IPS DF 19.7 (cell line): ENCODE measurements around the gene NRM.
"Not testable (repeated sequence)": the region's sequence is repeated elsewhere in the genome, so short reads cannot be mapped to it uniquely, and the experiment has no call there.

ENCODE experiments used
- DNase-seq: peaks from one replicate; pipeline ENCODE4 v3.0.0-alpha.2; 2013; ENCODE audit warnings: low read depth, low spot score

Gene NRM

DNA sequence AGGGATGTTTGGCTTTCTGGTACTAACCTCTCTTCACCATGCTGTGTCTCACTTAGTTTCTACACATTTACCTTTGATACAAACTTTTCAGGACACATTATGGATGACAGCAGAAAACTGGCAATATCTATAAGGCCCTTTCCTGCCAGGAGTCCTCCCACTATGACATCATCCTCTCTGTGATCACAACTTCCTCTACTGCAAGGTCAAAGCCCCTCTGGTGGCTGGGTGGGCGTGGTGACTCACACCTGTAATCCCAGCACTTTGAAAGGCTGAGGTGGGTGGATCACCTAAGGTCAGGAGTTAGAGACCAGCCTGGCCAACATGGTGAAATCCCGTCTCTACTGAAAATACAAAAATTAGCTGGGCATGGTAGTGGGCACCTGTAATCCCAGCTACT is 24.5 kb downstream of the NRM start:
- not testable (repeated sequence) for DNase-seq

DNA sequence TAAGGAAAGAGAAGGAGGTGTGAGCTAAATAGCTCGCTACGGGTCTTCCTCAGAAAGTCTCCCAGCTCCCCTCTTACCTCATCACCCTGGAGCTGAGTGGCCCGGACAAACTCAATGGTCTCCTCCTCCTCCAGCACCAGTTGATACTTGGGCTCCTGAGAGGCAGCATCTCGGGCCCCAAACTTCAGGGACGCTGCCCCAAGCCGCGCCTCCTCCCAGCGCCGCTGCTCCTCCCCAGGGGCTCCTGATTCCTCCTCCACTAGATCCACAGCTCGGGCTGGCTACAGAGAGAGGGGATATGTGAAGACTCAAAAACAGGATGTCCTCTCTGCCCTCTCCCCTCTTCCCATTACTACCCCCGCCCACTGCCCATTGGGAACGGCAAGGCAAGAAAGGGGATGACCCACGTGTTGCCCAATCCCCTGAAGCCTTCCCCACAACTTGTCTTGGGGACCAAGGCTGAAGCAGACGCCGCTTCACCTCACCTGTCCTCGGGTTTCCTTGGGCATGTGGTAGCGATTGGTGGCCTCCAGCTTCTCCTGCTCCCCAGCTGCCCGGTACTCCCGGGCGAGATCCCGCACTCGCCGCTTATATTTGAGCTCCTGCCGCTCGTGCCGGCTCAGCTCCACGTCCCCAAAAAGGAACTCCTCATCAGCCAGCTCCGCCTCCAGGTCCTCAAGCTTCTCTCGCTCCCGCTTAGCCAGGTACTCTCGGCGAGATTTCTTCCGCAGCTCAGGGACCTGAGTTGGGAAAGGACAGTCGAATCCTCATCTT is 25.6 kb downstream of the NRM start:
- DNase-seq: no peak

- DNase-seq: not testable (repeated sequence)
Measured at GRCh38 chr6:30657922-30658321, 32.9 kb downstream of the NRM start.

DNA sequence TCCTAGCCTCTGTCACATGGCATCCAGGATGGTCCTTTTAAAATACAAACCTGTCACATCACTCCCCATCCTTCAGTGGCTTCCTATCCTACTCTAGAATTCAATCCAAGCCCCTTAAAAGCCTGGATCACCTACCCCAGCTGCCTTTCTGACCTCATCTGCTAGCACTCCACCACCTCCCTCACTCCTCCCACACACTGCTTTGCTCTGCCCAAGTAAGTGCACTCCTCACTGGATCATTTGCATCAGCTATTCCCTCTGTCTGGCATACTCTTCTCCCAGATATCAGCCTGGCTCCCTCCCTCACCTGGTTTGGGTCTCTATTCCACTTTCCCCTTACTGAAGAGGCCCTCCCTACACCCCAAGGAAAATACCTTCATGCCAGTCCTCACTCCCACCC is 33.3 kb downstream of the NRM start:
- DNase-seq: no peak

DNA sequence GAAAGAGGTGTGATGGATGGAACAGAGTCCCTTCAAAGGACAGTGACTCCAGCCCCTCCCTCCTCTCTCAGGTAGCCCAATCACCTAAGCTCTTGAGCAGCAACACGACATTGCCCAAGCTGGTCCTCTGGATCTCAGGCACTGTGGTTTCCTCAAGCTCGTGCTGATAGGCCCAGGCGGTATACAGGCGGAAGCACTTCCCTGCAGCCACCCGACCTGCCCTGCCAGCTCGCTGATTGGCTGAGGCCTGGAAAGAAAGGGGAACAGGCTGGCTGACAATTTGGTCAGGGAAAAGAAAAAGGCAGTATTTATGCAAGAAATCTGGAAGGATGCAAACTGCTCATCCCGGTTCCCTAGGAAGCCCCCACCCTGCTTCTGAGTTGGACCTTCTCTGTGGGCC is 34.3 kb downstream of the NRM start:
- no peak for DNase-seq

DNA sequence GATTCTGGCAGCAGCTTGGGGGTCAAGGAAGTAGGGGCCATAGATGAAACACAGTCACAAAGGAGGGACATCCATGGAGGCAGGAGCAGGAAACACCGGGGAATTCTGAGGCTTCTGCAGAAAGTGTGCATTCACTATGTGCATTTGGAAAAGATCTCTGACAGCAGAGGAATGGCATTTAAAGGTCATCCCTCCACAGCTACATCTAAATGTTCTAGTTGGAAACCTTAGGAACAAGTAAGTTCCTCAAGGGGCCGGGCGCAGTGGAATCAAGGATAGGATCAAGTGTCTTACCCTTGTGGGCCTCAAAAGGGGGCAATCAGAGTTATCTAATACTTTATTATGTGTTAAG is 35.1 kb downstream of the NRM start:
- DNase-seq: no peak

DNA sequence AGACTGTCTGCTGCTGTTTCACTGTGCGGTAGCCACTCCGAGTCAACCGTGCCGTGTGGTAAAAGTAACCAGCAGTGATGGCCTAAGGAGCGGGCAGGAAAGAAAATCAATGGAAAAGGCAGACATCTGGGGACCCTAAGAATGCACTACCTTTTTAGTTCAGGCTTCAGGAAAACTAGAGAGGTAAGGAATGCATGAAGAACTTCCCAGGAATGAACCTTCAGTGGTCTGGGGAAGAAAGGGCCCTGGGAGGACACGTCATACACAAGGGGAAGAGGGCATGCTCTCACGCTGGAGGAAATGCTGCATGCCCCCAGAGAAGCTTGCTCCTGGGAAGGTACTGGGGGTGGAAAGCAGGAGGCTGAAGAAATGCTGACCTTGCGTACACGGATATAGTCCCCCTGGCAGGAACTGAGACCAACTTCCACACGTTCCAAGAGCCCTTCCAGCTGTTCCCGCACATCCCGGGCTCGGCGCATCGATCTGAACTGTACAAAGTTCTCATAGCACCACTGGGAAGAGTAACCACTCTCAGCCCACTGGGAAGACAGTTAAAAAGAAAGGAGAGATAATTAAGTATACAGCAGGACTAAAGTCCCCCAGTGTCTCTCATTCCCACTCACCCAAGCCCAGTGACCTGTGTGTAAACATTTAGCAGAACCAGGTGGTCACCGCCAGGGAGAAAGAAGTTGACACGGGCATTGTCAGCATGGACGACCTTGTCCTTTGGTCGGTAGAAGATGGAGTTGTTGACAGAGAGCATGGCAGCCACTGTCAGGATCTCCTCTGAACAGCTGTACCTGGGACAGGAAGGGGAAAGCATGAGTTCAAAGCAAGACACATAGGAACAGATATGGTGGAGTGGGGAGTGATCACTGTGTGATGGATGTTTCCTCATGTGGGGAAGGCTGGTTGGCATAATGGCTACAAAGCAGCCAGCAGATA is 35.7 kb downstream of the NRM start:
- no peak for DNase-seq

- no peak for DNase-seq
Measured at GRCh38 chr6:30651143-30651542, 39.6 kb downstream of the NRM start.

- DNase-seq: no peak
Measured at GRCh38 chr6:30647242-30648116, 43.3 kb downstream of the NRM start.

DNA sequence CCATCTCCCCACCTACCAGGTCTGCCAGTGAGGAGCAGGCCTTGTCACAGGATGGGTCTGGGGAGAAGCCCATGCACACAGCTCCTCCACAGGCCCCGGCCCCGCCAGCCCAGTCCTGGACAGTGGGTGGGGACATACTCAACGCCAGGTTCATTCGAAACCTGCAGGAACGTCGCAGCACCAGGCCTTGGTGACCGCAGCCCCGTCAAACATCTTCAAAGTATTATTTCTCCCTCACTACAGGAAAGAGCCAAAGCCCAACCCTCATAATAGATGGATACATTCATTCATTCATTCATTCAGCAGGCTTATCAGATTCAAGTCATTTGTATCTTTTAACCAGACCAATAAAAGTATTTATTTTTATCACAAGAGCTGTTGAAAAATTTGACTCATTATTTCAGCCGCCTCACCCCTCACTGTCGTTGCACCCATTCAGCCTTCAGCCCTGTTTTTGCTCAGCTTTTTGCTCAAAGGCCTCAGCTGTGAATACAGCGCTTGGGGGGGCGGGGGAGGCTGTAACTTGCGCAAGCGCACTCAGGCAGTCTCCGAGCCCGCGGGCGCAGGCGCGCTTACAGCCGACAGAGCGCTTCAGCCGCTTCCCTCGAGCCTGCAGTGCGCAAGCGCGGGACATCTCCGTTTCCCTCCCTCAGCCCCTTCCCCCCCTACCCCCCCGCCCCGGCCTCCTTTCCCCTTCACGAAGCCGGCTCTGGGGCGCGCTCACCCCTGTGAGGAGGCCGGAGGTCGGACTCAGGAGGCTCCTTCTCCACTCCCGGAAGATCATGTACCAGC is 44.1 kb downstream of the NRM start, which contains the start of gene C6orf136:
Gene C6orf136, plus strand, starts transcription at position 684 of the 792 bp plus-strand sequence. Its CDS starts 99 bp downstream, at position 783.
- peak; percentile 67 for DNase-seq

DNA sequence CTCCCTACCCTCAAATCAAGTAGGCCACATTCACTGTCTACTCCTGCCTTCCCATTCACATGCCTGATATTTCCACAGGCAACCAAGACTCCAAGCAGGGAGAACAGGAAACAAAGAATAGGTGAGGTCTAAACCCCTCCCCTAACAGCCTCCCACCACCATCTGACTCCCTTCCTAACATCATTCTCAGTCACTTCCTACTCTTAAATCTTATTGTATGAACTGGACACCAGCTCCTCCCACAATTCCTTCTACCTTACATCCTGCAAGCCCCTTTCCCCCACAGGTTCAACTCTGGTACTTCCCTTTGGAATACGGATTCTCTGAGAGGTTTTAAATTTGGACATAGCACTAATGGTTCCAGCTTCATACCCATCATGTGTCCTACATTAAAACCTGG is 44.8 kb downstream of the NRM start:
- no peak for DNase-seq

GRCh38 chr6:30644769-30645168 is 46.0 kb downstream of the NRM start:
- no peak for DNase-seq

DNA sequence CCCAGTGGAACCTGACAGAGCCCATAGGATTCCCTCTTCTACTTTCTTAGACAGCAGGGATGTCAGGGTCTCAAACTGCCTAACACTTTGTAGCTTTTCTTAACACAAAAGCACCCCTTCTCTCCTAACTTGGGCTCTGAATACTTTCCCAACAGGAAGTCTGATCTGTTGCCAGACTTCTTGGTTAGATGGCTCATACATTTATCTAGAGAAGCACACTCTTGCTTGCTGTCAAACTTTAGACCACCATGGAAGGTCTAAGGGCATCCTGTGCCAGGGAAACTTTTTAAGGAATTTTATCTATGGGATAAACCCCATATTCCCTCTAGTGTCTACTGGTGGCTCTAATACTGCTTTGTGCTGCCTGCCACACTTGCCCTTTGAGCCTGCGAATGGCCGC is 47.1 kb downstream of the NRM start:
- DNase-seq: no peak

- no peak for DNase-seq
Measured at GRCh38 chr6:30641048-30641447, 49.7 kb downstream of the NRM start.

DNA sequence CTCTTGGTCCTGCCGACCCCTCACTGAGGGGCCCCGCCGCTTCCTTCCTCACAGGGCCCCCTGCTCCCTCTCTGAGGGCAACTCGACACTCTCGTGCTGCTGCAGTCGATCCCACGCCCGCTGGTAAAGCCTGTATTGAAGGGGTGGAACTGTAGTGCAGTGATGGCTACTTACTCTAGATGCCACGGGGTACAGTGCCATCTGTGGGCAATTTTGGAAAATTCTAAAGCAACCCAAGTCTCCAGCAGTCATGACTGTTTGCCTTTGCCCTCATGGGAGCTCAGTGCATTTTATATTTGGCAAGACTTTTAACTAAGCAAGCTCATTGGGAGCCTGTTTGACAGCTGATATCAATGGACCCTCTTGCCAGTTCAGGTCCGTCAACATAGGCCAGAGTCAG is 50.3 kb downstream of the NRM start:
- no peak for DNase-seq
